ENCODE results near the gene CCDC187. TPM values are rescaled to one million over a fixed set of nuclear protein-coding genes. Genes with fewer than 3 reads are reported as not detected.
A peak's percentile ranks its signal among the peaks of the same experiment; 100 is the strongest.

Gene CCDC187
- total and polyA plus RNA-seq, 2 of the 13 experiments (the other 11 are each of a cell fraction or from before 2014, with no cell fraction given) = 0.03 to 0.13 TPM

DNA sequence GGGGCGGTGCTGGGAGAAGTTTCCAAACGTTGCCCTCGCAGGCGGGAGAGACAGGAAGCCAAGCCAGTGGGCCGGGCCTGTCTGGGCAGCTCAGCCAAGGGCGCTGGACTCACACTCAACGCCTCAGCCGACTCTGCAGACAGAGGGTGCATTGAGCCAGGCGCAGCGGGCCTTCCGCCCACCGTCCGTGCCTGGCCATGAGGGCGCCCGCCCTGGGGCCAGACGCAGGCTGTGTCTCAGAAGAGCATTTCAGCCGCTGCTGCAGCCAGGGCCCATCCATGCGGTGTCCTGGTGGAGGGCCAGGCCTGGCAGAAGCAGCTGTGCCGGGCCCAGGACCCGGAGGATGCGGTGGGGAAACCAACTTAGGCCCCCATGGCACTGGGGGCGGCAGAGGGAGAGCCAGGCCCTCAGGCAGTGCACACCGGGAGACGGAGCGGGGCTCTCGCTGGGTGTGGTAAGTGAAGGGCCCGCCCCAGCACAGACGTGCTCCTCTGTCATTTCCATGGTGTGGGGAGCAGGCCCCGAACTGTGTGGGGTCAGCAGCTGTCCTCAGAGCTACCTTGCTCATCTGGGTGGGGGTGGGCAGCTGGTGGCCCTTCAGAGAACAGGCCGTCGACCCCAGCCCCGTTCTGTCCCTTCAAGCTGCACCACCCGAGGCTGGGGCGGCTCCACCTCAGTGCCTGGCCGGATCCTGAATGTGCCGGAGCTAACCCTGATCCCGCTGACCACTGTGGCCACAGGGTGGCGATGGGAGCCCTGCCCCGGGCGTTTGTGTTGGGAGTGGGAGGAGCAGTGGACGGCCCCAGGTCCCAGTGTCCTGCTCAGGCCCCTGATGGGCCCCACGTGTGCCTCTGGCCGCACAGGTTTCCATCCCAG, 41.6 kb upstream of the CCDC187 start (continued):
- TF ChIP-seq, protein P1, sequence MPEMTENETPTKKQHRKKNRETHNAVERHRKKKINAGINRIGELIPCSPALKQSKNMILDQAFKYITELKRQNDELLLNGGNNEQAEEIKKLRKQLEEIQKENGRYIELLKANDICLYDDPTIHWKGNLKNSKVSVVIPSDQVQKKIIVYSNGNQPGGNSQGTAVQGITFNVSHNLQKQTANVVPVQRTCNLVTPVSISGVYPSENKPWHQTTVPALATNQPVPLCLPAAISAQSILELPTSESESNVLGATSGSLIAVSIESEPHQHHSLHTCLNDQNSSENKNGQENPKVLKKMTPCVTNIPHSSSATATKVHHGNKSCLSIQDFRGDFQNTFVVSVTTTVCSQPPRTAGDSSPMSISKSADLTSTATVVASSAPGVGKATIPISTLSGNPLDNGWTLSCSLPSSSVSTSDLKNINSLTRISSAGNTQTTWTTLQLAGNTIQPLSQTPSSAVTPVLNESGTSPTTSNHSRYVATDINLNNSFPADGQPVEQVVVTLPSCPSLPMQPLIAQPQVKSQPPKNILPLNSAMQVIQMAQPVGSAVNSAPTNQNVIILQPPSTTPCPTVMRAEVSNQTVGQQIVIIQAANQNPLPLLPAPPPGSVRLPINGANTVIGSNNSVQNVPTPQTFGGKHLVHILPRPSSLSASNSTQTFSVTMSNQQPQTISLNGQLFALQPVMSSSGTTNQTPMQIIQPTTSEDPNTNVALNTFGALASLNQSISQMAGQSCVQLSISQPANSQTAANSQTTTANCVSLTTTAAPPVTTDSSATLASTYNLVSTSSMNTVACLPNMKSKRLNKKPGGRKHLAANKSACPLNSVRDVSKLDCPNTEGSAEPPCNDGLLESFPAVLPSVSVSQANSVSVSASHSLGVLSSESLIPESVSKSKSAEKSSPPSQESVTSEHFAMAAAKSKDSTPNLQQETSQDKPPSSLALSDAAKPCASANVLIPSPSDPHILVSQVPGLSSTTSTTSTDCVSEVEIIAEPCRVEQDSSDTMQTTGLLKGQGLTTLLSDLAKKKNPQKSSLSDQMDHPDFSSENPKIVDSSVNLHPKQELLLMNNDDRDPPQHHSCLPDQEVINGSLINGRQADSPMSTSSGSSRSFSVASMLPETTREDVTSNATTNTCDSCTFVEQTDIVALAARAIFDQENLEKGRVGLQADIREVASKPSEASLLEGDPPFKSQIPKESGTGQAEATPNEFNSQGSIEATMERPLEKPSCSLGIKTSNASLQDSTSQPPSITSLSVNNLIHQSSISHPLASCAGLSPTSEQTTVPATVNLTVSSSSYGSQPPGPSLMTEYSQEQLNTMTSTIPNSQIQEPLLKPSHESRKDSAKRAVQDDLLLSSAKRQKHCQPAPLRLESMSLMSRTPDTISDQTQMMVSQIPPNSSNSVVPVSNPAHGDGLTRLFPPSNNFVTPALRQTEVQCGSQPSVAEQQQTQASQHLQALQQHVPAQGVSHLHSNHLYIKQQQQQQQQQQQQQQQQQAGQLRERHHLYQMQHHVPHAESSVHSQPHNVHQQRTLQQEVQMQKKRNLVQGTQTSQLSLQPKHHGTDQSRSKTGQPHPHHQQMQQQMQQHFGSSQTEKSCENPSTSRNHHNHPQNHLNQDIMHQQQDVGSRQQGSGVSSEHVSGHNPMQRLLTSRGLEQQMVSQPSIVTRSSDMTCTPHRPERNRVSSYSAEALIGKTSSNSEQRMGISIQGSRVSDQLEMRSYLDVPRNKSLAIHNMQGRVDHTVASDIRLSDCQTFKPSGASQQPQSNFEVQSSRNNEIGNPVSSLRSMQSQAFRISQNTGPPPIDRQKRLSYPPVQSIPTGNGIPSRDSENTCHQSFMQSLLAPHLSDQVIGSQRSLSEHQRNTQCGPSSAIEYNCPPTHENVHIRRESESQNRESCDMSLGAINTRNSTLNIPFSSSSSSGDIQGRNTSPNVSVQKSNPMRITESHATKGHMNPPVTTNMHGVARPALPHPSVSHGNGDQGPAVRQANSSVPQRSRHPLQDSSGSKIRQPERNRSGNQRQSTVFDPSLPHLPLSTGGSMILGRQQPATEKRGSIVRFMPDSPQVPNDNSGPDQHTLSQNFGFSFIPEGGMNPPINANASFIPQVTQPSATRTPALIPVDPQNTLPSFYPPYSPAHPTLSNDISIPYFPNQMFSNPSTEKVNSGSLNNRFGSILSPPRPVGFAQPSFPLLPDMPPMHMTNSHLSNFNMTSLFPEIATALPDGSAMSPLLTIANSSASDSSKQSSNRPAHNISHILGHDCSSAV (CRISPR knock-in tag; IDR thresholded peaks at IDR 0.05; ENCODE audit: borderline replicate concordance) = no peak
- TF ChIP-seq KDM2A (CRISPR knock-in tag; IDR thresholded peaks at IDR 0.05; ENCODE audit: borderline replicate concordance, low read depth) (peak; percentile 62; the same call in 1 of the 2 replicates), ZNF337 (CRISPR knock-in tag; IDR thresholded peaks at IDR 0.05; ENCODE audit: borderline replicate concordance, low read depth) (0 out of 2 replicates have a peak, but pooled peaks have one; percentile 71), SRY (CRISPR knock-in tag; IDR thresholded peaks at IDR 0.05) (no peak; the same call in 1 of the 2 replicates), ZNF569 (CRISPR knock-in tag; IDR thresholded peaks at IDR 0.05; ENCODE audit: borderline replicate concordance) (no peak), RXRB (CRISPR knock-in tag; IDR thresholded peaks at IDR 0.05; ENCODE audit: borderline replicate concordance) (peak; percentile 46), MXD4 (CRISPR knock-in tag; IDR thresholded peaks at IDR 0.05) (no peak; the same call in 1 of the 2 replicates), RBFOX2 (IDR thresholded peaks at IDR 0.05; ENCODE audit: low read depth, low read length) (peak; percentile 72), ZNF138 (CRISPR knock-in tag; IDR thresholded peaks at IDR 0.05; ENCODE audit: low read depth) (0 out of 2 replicates have a peak, but pooled peaks have one; percentile 41), EP300 (IDR thresholded peaks at IDR 0.05; ENCODE audit: low read depth in 2 of 2, low read length in 2 of 2) (peak in 1 of 2 experiments; percentile 15; a peak in 1 of 4 replicates), EP300 (CRISPR knock-in tag; IDR thresholded peaks at IDR 0.05; ENCODE audit: borderline replicate concordance) (no peak)
- TF ChIP-seq, protein P2, sequence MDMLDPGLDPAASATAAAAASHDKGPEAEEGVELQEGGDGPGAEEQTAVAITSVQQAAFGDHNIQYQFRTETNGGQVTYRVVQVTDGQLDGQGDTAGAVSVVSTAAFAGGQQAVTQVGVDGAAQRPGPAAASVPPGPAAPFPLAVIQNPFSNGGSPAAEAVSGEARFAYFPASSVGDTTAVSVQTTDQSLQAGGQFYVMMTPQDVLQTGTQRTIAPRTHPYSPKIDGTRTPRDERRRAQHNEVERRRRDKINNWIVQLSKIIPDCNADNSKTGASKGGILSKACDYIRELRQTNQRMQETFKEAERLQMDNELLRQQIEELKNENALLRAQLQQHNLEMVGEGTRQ (IDR thresholded peaks at IDR 0.05; ENCODE audit: low read depth, low read length) = no peak
- TF ChIP-seq, protein P2 (CRISPR knock-in tag; IDR thresholded peaks at IDR 0.05; ENCODE audit: borderline replicate concordance) = no peak
- TF ChIP-seq, protein P3, sequence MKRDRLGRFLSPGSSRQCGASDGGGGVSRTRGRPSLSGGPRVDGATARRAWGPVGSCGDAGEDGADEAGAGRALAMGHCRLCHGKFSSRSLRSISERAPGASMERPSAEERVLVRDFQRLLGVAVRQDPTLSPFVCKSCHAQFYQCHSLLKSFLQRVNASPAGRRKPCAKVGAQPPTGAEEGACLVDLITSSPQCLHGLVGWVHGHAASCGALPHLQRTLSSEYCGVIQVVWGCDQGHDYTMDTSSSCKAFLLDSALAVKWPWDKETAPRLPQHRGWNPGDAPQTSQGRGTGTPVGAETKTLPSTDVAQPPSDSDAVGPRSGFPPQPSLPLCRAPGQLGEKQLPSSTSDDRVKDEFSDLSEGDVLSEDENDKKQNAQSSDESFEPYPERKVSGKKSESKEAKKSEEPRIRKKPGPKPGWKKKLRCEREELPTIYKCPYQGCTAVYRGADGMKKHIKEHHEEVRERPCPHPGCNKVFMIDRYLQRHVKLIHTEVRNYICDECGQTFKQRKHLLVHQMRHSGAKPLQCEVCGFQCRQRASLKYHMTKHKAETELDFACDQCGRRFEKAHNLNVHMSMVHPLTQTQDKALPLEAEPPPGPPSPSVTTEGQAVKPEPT (CRISPR knock-in tag; IDR thresholded peaks at IDR 0.05; ENCODE audit: low read depth) = no peak; the same call in 1 of the 2 replicates
